ENCODE measurements around the gene EFNA4. TPM values are rescaled to one million over a fixed set of nuclear protein-coding genes. Genes with fewer than 3 reads are reported as not detected.
A peak's percentile ranks its signal among the peaks of the same experiment; 100 is the strongest.

EFNA4 gene
- total and polyA plus RNA-seq, 9 of the 15 experiments (the other 6 are each of a cell fraction or from before 2014, with no cell fraction given): 0.68 to 7.4 (median 6.1) TPM

- no peak overlapping the region for H3K27ac ChIP-seq (ENCODE audit: extremely low read depth, low read depth, low read length)
- peaks cover 5% of the 10 kb centered on the region; the same call in 2 of the 3 replicates for H3K79me2 ChIP-seq (ENCODE audit: control insufficient read depth, insufficient read depth, low read length)
- no peak overlapping the region for H3K4me3 ChIP-seq
- intact Hi-C loops (cut with micrococcal nuclease): loop anchor here (5.0 kb wide), 1 partner anchor 530 kb away; the partner anchor contains the start of gene UBE2Q1
- ATAC-seq (no peak), DNase-seq (ENCODE audit: extremely low read depth in 1 of 4, low spot score in 3 of 4) (peak in 1 of 4 experiments; percentile 46), FAIRE-seq (peak; percentile 55)
- H3K4me1 ChIP-seq (replicated peaks in 1 of 2; ENCODE audit: control insufficient read depth in 2 of 2, insufficient read depth in 2 of 2, low read length in 2 of 2): peaks cover 19 to 49% of the 10 kb centered on the region in 2 experiments; a peak in 4 of 5 replicates
- peaks cover 7% of the 10 kb centered on the region; the same call in 1 of the 3 replicates for H3K36me3 ChIP-seq (ENCODE audit: control insufficient read depth, insufficient read depth, low read length)
- no peaks in the 10 kb centered on the region for H3K9me3 ChIP-seq (replicated peaks; ENCODE audit: control insufficient read depth, insufficient read depth, low read depth, low read length)
- peaks cover 5% of the 10 kb centered on the region for H3K9me1 ChIP-seq (ENCODE audit: control insufficient read depth, insufficient read depth, low read length)
- CTCF ChIA-PET (ENCODE audit: low intra/inter-chr PET ratio): interaction anchor here (0.7 to 1.7 kb wide), 3 partner anchors 25 to 81 kb away, joined by 3 to 9 read pairs (median 5); no protein-coding TSS in a partner anchor
- H3K27me3 ChIP-seq (ENCODE audit: control insufficient read depth in 2 of 2, insufficient read depth in 2 of 2, low read length in 2 of 2): no peaks in the 10 kb centered on the region
- BruUV-seq (replicated peaks): TSS peak; percentile 19
- H2AFZ ChIP-seq (ENCODE audit: low read depth, low read length): no peak overlapping the region
- peaks cover 18% of the 10 kb centered on the region for H4K20me1 ChIP-seq (replicated peaks; ENCODE audit: control insufficient read depth, insufficient read depth, low read length)
- TF ChIP-seq ZBTB7A (IDR thresholded peaks at IDR 0.05; ENCODE audit: borderline replicate concordance, control insufficient read depth, low read depth, low read length): peak; percentile 60; the same call in 1 of the 2 replicates
- peak in 1 of 2 experiments; percentile 18; a peak in 1 of 4 replicates for TF ChIP-seq RAD21 (CRISPR knock-in tag; conservative IDR thresholded peaks at IDR 0.05 in 1 of 2, IDR thresholded peaks at IDR 0.05 in 1 of 2)
- TF ChIP-seq ZNF197 (CRISPR knock-in tag; IDR thresholded peaks at IDR 0.05; ENCODE audit: low read depth): no peak
- peak; percentile 42 to 50 (median 47); a peak in 5 of 6 replicates for TF ChIP-seq CTCF (IDR thresholded peaks at IDR 0.05 in 2 of 3, conservative IDR thresholded peaks at IDR 0.05 in 1 of 3; ENCODE audit: insufficient read depth in 2 of 3, low read depth in 1 of 3, low read length in 3 of 3)
- TF ChIP-seq SP1 (CRISPR knock-in tag; IDR thresholded peaks at IDR 0.05): no peak
- 26% methylated on average over 8 of the region's 8 CpGs for WGBS (ENCODE audit: insufficient coverage, low coverage, missing lambda C conversion rate)
- POLR2A ChIA-PET: no interaction called here
- no peak overlapping the region for H3K4me2 ChIP-seq (ENCODE audit: insufficient read depth, low read length)
- in situ Hi-C loops (cut with MboI): no loop called here
- H3K9ac ChIP-seq (ENCODE audit: insufficient read depth in 1 of 2, low read depth in 2 of 2, low read length in 2 of 2): peak overlapping the region in 1 of 2 experiments; percentile 27; a peak in 1 of 4 replicates
Observed at GRCh38 chr1:155086856-155087535, 23.5 kb downstream of the EFNA4 start.

All from K562 (cell line).